Measurements from ENCODE around the gene CHN1. TPM values are rescaled to one million over a fixed set of nuclear protein-coding genes. Genes with fewer than 3 reads are reported as not detected.

CHN1 gene
- total and polyA plus RNA-seq, 12 donors = 7.6 to 40.0 (median 21.8) TPM

DNA sequence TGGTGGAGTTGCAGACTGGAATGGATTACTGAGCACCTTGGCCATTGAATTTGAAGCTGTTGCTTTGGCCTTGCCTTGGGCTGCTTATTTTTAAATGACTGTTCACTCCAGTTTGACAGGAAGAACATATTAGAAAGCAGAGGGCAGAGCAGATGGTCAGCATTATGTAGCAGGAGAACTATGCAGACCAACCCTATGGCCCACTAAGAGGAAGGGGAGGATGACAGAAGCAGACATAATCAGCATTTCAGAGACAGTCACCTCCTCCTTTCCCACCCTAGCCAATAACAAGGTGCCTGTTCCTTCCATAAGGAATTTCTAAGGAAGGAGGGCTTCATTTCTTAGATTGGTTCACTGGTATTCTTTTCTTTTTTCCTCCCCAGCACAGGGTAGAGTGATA lies 243.3 kb downstream of the CHN1 start:
- no peak for DNase-seq
- intact Hi-C loops (cut with DNase I) = no loop called here

DNA sequence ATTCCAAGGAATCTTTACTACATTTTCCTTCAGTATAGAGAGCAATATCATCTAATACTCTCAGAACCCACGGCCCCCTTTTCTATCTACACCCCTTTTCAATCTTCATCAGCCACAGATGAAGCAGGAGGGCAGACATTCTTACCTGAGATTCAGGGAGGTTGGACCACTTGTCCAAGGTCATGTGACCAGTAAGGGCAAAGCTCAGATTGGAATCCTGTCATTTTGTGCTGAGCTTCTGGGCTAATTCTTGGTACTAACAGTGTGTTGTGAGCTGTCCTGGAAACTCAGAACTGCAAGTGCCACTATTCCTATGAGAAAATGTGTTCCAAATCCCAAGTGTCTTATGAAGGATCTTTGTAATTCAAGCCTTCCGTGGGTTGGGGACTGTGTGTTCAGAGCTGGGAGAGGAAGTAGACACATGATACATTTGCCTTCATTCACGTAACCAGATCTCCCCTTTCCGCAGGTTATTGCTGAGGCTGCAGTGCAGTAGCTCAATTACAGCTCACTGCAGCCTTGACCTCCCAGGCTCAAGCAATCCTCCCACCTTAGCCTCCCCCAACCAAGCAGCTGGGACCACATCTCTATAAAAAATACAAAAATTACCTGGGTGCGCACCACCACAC lies 244.2 kb downstream of the CHN1 start:
- Histone ChIP-seq H3K27me3 (no peaks in the 10 kb centered on the region), H3K27ac (no peak overlapping the region), H3K9me3 (replicated peaks in 1 of 3) (no peaks in the 10 kb centered on the region), H3K36me3 (replicated peaks in 1 of 2) (no peaks in the 10 kb centered on the region), H3K4me3 (no peak overlapping the region), H3K4me1 (replicated peaks in 1 of 2) (no peaks in the 10 kb centered on the region)
- intact Hi-C loops (cut with DNase I) = no loop called here
- DNase-seq = no peak
- 85 to 90% (median 88%) methylated on average over 5 of the region's 5 CpGs for WGBS, 4 donors
- no peak for TF ChIP-seq CTCF (IDR thresholded peaks at IDR 0.05)
- TF ChIP-seq POLR2A (IDR thresholded peaks at IDR 0.05) = no peak

More for the DNA sequence above, 243.3 kb downstream of the CHN1 start:
- Histone ChIP-seq H3K4me1 (replicated peaks in 1 of 2) (no peaks in the 10 kb centered on the region), H3K4me3 (no peak overlapping the region), H3K9me3 (replicated peaks in 1 of 3) (no peaks in the 10 kb centered on the region), H3K27ac (no peak overlapping the region), H3K27me3 (no peaks in the 10 kb centered on the region), H3K36me3 (replicated peaks in 1 of 2) (no peaks in the 10 kb centered on the region)
- TF ChIP-seq CTCF (IDR thresholded peaks at IDR 0.05) = no peak
- TF ChIP-seq POLR2A (IDR thresholded peaks at IDR 0.05) = no peak

- no peaks in the 10 kb centered on the region for H3K4me1 ChIP-seq (replicated peaks in 1 of 2)
- no peak overlapping the region for H3K27ac ChIP-seq
- no peaks in the 10 kb centered on the region for H3K9me3 ChIP-seq (replicated peaks in 1 of 3)
- no peak overlapping the region for H3K4me3 ChIP-seq
- intact Hi-C loops (cut with DNase I) = no loop called here
- WGBS, 4 donors = 78 to 86% (median 83%) methylated on average over 11 of the region's 11 CpGs
- no peak for TF ChIP-seq CTCF (IDR thresholded peaks at IDR 0.05)
- TF ChIP-seq POLR2A (IDR thresholded peaks at IDR 0.05) = no peak
- no peaks in the 10 kb centered on the region for H3K36me3 ChIP-seq (replicated peaks in 1 of 2)
- DNase-seq = no peak
- H3K27me3 ChIP-seq = no peaks in the 10 kb centered on the region
Measured at GRCh38 chr2:174759381-174760065, 245.7 kb downstream of the CHN1 start.

GRCh38 chr2:174756743-174757142 lies 248.4 kb downstream of the CHN1 start:
- WGBS, 4 donors = 66 to 76% (median 68%) methylated on average over 10 of the region's 10 CpGs
- H3K4me1 ChIP-seq (replicated peaks in 1 of 2) = no peaks in the 10 kb centered on the region
- TF ChIP-seq CTCF (IDR thresholded peaks at IDR 0.05) (no peak), POLR2A (IDR thresholded peaks at IDR 0.05) (no peak)
- DNase-seq = no peak
- H3K4me3 ChIP-seq = no peak overlapping the region
- intact Hi-C loops (cut with DNase I) = no loop called here
- no peaks in the 10 kb centered on the region for H3K9me3 ChIP-seq (replicated peaks in 1 of 3)
- H3K27ac ChIP-seq = no peak overlapping the region
- H3K27me3 ChIP-seq = no peaks in the 10 kb centered on the region
- H3K36me3 ChIP-seq (replicated peaks in 1 of 2) = no peaks in the 10 kb centered on the region
